ENCODE results near the gene SMAGP. TPM values are rescaled to one million over a fixed set of nuclear protein-coding genes. Genes with fewer than 3 reads are reported as not detected.

The SMAGP gene
- total RNA-seq, 6 experiments from 2014 or later: 2.9 to 9.7 (median 5.6) TPM

DNA sequence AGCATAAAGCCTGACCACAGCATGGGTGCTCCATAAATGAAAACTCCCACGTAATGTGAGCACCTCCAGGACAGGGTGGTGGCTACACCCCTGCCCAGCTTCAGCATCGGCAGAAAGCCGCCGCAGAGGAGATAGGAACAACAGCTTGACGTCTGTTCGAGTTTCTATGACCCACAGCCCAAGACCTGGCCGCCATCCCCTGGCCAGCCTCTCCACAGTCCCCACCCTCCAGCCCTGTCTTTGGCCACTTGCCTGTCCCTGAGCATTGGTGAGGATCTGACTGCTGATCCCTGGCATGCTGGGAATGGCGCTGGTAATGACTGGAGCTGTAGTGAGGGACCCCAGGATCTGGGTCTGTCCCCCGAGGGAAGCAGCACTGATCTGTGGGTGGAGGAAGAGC is 73.7 kb downstream of the SMAGP start:
- 92% methylated on average over 2 of the region's 9 CpGs for WGBS (ENCODE audit: insufficient coverage, low coverage, low lambda C conversion rate, missing lambda C conversion rate)
- Histone ChIP-seq H3K4me1 (no peaks in the 10 kb centered on the region), H3K36me3 (no peaks in the 10 kb centered on the region), H3K9me3 (no peaks in the 10 kb centered on the region), H3K27me3 (no peaks in the 10 kb centered on the region), H3K27ac (no peak overlapping the region), H3K4me3 (no peak overlapping the region)
- intact Hi-C loops (cut with DNase I): no loop called here
- no peak for ATAC-seq
- no peak for DNase-seq
- TF ChIP-seq POLR2A (IDR thresholded peaks at IDR 0.05) (no peak), CTCF (IDR thresholded peaks at IDR 0.05) (no peak)

GRCh38 chr12:51195841-51196240 is 74.4 kb downstream of the SMAGP start:
- ATAC-seq (no peak), DNase-seq (no peak)
- no peaks in the 10 kb centered on the region for H3K36me3 ChIP-seq
- TF ChIP-seq CTCF (IDR thresholded peaks at IDR 0.05) (no peak), POLR2A (IDR thresholded peaks at IDR 0.05) (no peak)
- H3K27me3 ChIP-seq: no peaks in the 10 kb centered on the region
- WGBS (ENCODE audit: insufficient coverage, low coverage, low lambda C conversion rate, missing lambda C conversion rate): no CpG with 5 or more reads among the region's 7 CpGs
- intact Hi-C loops (cut with DNase I): no loop called here
- H3K27ac ChIP-seq: no peak overlapping the region
- no peak overlapping the region for H3K4me3 ChIP-seq
- H3K9me3 ChIP-seq: no peaks in the 10 kb centered on the region
- no peaks in the 10 kb centered on the region for H3K4me1 ChIP-seq

Other genes with a start within 250 kb of the SMAGP start
- gene SLC11A2, start 244.0 kb downstream of the SMAGP start, total RNA-seq: 10 to 100 TPM; 27.8 to 51.6 (median 34.2) TPM
- 10 to 100 TPM; 22.1 to 35.6 (median 30.4) TPM for gene LETMD1, start 222.1 kb downstream of the SMAGP start, total RNA-seq
- 1 to 10 TPM; 5.2 to 9.4 (median 6.7) TPM for gene CSRNP2, start 186.8 kb downstream of the SMAGP start, total RNA-seq
- gene TFCP2, start 97.3 kb downstream of the SMAGP start, total RNA-seq: 1 to 10 TPM; 6.3 to 9.4 (median 7.3) TPM
- 1 to 10 TPM; 2.5 to 7.0 (median 3.6) TPM for gene POU6F1, start 52.4 kb downstream of the SMAGP start, total RNA-seq
- gene DAZAP2, start 31.6 kb downstream of the SMAGP start, total RNA-seq: 100 to 1,000 TPM in 3 of 6 experiments, 10 to 100 TPM in 3; 69.0 to 123 (median 108) TPM
- gene BIN2, start 53.8 kb upstream of the SMAGP start, total RNA-seq: 1 to 10 TPM; 2.3 to 5.8 (median 3.7) TPM
- not detected for gene CELA1, start 76.3 kb upstream of the SMAGP start, total RNA-seq
- gene GALNT6, start 121.0 kb upstream of the SMAGP start, total RNA-seq: 1 to 10 TPM in 3 of 6 experiments, under 1 TPM in 3; 0.55 to 3.3 (median 1.3) TPM
- under 1 TPM; 0.04 to 0.55 (median 0.19) TPM for gene SLC4A8, start 154.4 kb upstream of the SMAGP start, total RNA-seq

Measured in right lobe of liver (tissue), 6 donors.